OCI-LY7 (cell line): ENCODE results near the gene SLC25A1. TPM values are rescaled to one million over a fixed set of nuclear protein-coding genes. Genes with fewer than 3 reads are reported as not detected.

Experiments used
- BruUV-seq: library from RNA; stranded (reverse); fragments of 400-500 nt; replicated peaks from 2 replicates; lab custom pipeline; 2021; lab: Mats Ljungman, UMichigan
- CTCF ChIA-PET: fragments of 300-600 bp; sonication (Branson Sonifier 250); formaldehyde crosslinking; loops from one replicate; lab custom pipeline; 2022; ENCODE audit warnings: antibody characterized with exemption; ENCODE audit not compliant: unreplicated experiment; lab: Charles Lee
- POLR2A ChIA-PET: fragments of 300-600 bp; sonication (Branson Sonifier 250); formaldehyde crosslinking; loops from one replicate; lab custom pipeline; 2022; ENCODE audit warnings: antibody characterized with exemption; lab: Charles Lee
- DNase-seq: peaks from one replicate; pipeline ENCODE4 v3.0.0-alpha.2; 2015; ENCODE audit warnings: low spot score
- H2AFZ ChIP-seq: fragments of 200-600 bp; sonication (generic), shearing (Covaris generic); 2 replicates; pipeline ENCODE4 v1.6.1; 2014; ENCODE audit warnings: mild to moderate bottlenecking, antibody characterized with exemption, low read length, moderate library complexity
- H3K27ac ChIP-seq: fragments of 200-600 bp; sonication (generic); 2 replicates; pipeline ENCODE4 v1.5.1; 2014; ENCODE audit warnings: mixed run types, low read depth, mild to moderate bottlenecking, moderate library complexity, low read length, inconsistent platforms; ENCODE audit not compliant: poor library complexity, severe bottlenecking
- H3K36me3 ChIP-seq: fragments of 200-600 bp; sonication (generic); 2 replicates; pipeline ENCODE4 v1.6.1; 2014; ENCODE audit warnings: mild to moderate bottlenecking, antibody characterized with exemption, low read length, moderate library complexity, mixed read lengths; ENCODE audit not compliant: insufficient read depth
- H3K4me1 ChIP-seq: fragments of 200-600 bp; sonication (generic); 2 replicates; pipeline ENCODE4 v1.5.1; 2014; ENCODE audit warnings: mild to moderate bottlenecking, low read length; ENCODE audit not compliant: insufficient read depth, poor library complexity, severe bottlenecking
- H3K4me2 ChIP-seq: fragments of 200-600 bp; sonication (generic); 2 replicates; pipeline ENCODE4 v1.6.1; 2014; ENCODE audit warnings: mild to moderate bottlenecking, low read length
- H3K4me3 ChIP-seq: fragments of 200-600 bp; sonication (generic); 2 replicates; pipeline ENCODE4 v1.5.1; 2014; ENCODE audit warnings: mild to moderate bottlenecking, low read depth, low read length; ENCODE audit not compliant: poor library complexity, severe bottlenecking
- H3K79me2 ChIP-seq: fragments of 200-600 bp; sonication (generic); 2 replicates; pipeline ENCODE4 v1.6.1; 2016; ENCODE audit warnings: low read depth, mild to moderate bottlenecking, low read length, moderate library complexity, mixed read lengths; ENCODE audit not compliant: insufficient read depth
- H3K9me2 ChIP-seq: fragments of 200-600 bp; sonication (generic); 2 replicates; pipeline ENCODE4 v1.6.1; 2016; ENCODE audit warnings: mild to moderate bottlenecking, low read length, mixed read lengths; ENCODE audit not compliant: insufficient read depth
- H3K9me3 ChIP-seq: fragments of 200-600 bp; sonication (generic); 2 replicates; pipeline ENCODE4 v1.6.1; 2014; ENCODE audit warnings: mild to moderate bottlenecking, mixed run types, low read length, mixed read lengths
- H4K20me1 ChIP-seq: fragments of 200-600 bp; sonication (generic); 2 replicates; pipeline ENCODE4 v1.6.1; 2014; ENCODE audit warnings: mild to moderate bottlenecking, antibody characterized with exemption, low read length, moderate library complexity, mixed read lengths; ENCODE audit not compliant: insufficient read depth
- CTCF ChIP-seq: fragments of 200-600 bp; sonication (generic); conservative IDR thresholded peaks from 2 replicates; pipeline ENCODE4 v1.5.1; 2014; ENCODE audit warnings: mild to moderate bottlenecking, antibody characterized with exemption, low read length, moderate library complexity, mixed read lengths
- EZH2phosphoT487 ChIP-seq: fragments of 200-600 bp; sonication (generic); IDR thresholded peaks from 2 replicates; pipeline ENCODE4 v1.6.1; 2018; ENCODE audit warnings: low read depth, borderline replicate concordance, mild to moderate bottlenecking, mixed run types, antibody characterized with exemption, low read length, moderate library complexity, mixed read lengths
- intact Hi-C: fragments of 100-400 bp; cut with micrococcal nuclease; formaldehyde crosslinking; loops from one replicate; pipeline ENCODE4 v1.10.0; 2022; ENCODE audit not compliant: unreplicated experiment
- total RNA-seq, 2 experiments: library from RNA; depleted of rRNA in 1 of 2; stranded (reverse); fragments of >200 nt in 1 of 2; shearing (Covaris generic) in 1 of 2; gene quantifications; 2 replicates each; pipeline ENCODE4 v1.2.3, GENCODE V29; 2014 to 2022

SLC25A1 gene
- total RNA-seq, 2 experiments from 2014 or later, result 59.5 to 117 TPM

- no peaks in the 10 kb centered on the region for H3K36me3 ChIP-seq
- H3K79me2 ChIP-seq, result no peaks in the 10 kb centered on the region
- H2AFZ ChIP-seq, result peak overlapping the region; percentile 50; the same call in 1 of the 2 replicates
- H3K4me3 ChIP-seq, result no peak overlapping the region
- intact Hi-C loops, result no loop called here
- POLR2A ChIA-PET, result interaction anchor here (1.0 kb wide), 1 partner anchor 17 kb away, joined by 3 read pairs; no protein-coding TSS in a partner anchor
- H3K4me2 ChIP-seq, result peak overlapping the region; percentile 36; the same call in 1 of the 2 replicates
- DNase-seq, result peak; percentile 51
- H3K9me2 ChIP-seq, result no peaks in the 10 kb centered on the region
- H3K27ac ChIP-seq, result no peak overlapping the region
- BruUV-seq, result no TSS peak
- H4K20me1 ChIP-seq, result no peaks in the 10 kb centered on the region
- no peak for TF ChIP-seq EZH2phosphoT487
- no peak for TF ChIP-seq CTCF
- H3K9me3 ChIP-seq, result no peaks in the 10 kb centered on the region
- peaks cover 9% of the 10 kb centered on the region for H3K4me1 ChIP-seq
- CTCF ChIA-PET, result no interaction called here
These were observed 17.5 kb upstream of the SLC25A1 start for GRCh38 chr22:19195796-19196731.

- H3K79me2 ChIP-seq, result no peaks in the 10 kb centered on the region
- peak overlapping the region; percentile 36; the same call in 1 of the 2 replicates for H3K4me2 ChIP-seq
- H2AFZ ChIP-seq, result peak overlapping the region; percentile 50; the same call in 1 of the 2 replicates
- peaks cover 9% of the 10 kb centered on the region for H3K4me1 ChIP-seq
- intact Hi-C loops, result no loop called here
- DNase-seq, result no peak
- H3K9me3 ChIP-seq, result no peaks in the 10 kb centered on the region
- no peak overlapping the region for H3K4me3 ChIP-seq
- no peaks in the 10 kb centered on the region for H3K9me2 ChIP-seq
- POLR2A ChIA-PET, result interaction anchor here (0.6 to 1.0 kb wide), 2 partner anchors 11 to 50 kb away, joined by 3 read pairs; no protein-coding TSS in a partner anchor
- BruUV-seq, result no TSS peak
- H3K36me3 ChIP-seq, result no peaks in the 10 kb centered on the region
- TF ChIP-seq CTCF (no peak), EZH2phosphoT487 (no peak)
- CTCF ChIA-PET, result no interaction called here
- no peak overlapping the region for H3K27ac ChIP-seq
- H4K20me1 ChIP-seq, result no peaks in the 10 kb centered on the region
These were observed 16.4 kb upstream of the SLC25A1 start for GRCh38 chr22:19194766-19195536.
